HG03558 (cell line): ENCODE results near the gene ARAP2.

Experiments used
- ATAC-seq: cut with Tn5 transposase; IDR thresholded peaks from one replicate; pipeline ENCODE4 v1.9.1; 2021; ENCODE audit warnings: moderate number of reproducible peaks; ENCODE audit not compliant: unreplicated experiment; ENCODE audit errors: extremely low read depth

ARAP2 gene

GRCh38 chr4:36224972-36225903 lies 19.1 kb downstream of the ARAP2 start:
- ATAC-seq = no peak

GRCh38 chr4:36222702-36223101 lies 21.6 kb downstream of the ARAP2 start:
- no peak for ATAC-seq

- no peak for ATAC-seq
These were observed 23.5 kb downstream of the ARAP2 start for GRCh38 chr4:36220776-36221175.

- ATAC-seq = no peak
These were observed 26.2 kb downstream of the ARAP2 start for GRCh38 chr4:36218121-36218520.

- no peak for ATAC-seq
These were observed 28.7 kb downstream of the ARAP2 start for GRCh38 chr4:36215627-36216026.

- ATAC-seq = no peak
These were observed 29.4 kb downstream of the ARAP2 start for GRCh38 chr4:36214735-36215485.

- no peak for ATAC-seq
These were observed 30.3 kb downstream of the ARAP2 start for GRCh38 chr4:36213977-36214376.

GRCh38 chr4:36211084-36211483 lies 33.2 kb downstream of the ARAP2 start:
- ATAC-seq = no peak

- ATAC-seq = no peak
These were observed 34.2 kb downstream of the ARAP2 start for GRCh38 chr4:36209941-36210649.

GRCh38 chr4:36208893-36209473 lies 35.3 kb downstream of the ARAP2 start:
- peak; percentile 77 for ATAC-seq

GRCh38 chr4:36207831-36208520 lies 36.3 kb downstream of the ARAP2 start:
- no peak for ATAC-seq

GRCh38 chr4:36207367-36207766 lies 36.9 kb downstream of the ARAP2 start:
- ATAC-seq = no peak

- no peak for ATAC-seq
These were observed 37.6 kb downstream of the ARAP2 start for GRCh38 chr4:36206603-36207311.

- ATAC-seq = no peak
These were observed 38.3 kb downstream of the ARAP2 start for GRCh38 chr4:36206012-36206411.

- no peak for ATAC-seq
These were observed 45.5 kb downstream of the ARAP2 start for GRCh38 chr4:36198861-36199260.

GRCh38 chr4:36198068-36198808 lies 46.1 kb downstream of the ARAP2 start:
- ATAC-seq = no peak

GRCh38 chr4:36197501-36197900 lies 46.8 kb downstream of the ARAP2 start:
- no peak for ATAC-seq

- no peak for ATAC-seq
These were observed 48.0 kb downstream of the ARAP2 start for GRCh38 chr4:36196145-36196913.
